ENCODE data around the gene EHMT2.
"Not testable (repeated sequence)": the region's sequence is repeated elsewhere in the genome, so short reads cannot be mapped to it uniquely, and the experiment has no call there.

The EHMT2 gene

GRCh38 chr6:31869343-31869742, 28.2 kb downstream of the EHMT2 start:
- DNase-seq: no peak

- DNase-seq: not testable (repeated sequence)
Measured at GRCh38 chr6:31868658-31868971, 28.9 kb downstream of the EHMT2 start.

- no peak for DNase-seq
Measured at GRCh38 chr6:31865205-31866118, 32.0 kb downstream of the EHMT2 start.

GRCh38 chr6:31864818-31865204, 32.7 kb downstream of the EHMT2 start:
- no peak for DNase-seq

GRCh38 chr6:31864123-31864562, 33.4 kb downstream of the EHMT2 start:
- DNase-seq: not testable (repeated sequence)

- DNase-seq: peak; percentile 100
Measured at GRCh38 chr6:31862344-31863235, 34.9 kb downstream of the EHMT2 start, which contains the start of gene NEU1. NEU1 (minus strand) TSS chr6:31862821; CDS start chr6:31862776, 45 bp downstream.

DNA sequence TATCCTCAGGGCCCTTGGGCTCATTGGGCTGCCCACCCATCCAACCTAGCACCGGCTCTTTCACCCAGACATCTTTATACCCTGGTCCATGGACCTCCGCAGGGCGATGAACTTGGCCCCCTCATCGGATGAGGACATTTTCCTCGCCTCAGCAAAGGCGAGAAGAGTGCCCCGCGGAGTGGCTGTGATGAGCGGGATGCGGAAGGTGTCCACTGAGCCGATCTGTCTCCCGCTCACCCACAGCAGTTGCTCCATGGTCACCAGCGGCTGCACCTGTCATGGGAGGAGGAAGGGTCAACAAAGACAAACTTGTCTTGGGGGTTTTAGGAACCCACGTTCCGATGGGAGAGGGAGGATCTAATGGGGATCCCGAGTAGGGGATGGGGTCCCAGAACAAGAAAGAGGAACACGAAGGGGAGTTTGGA, 35.6 kb downstream of the EHMT2 start:
- no peak for DNase-seq

DNA sequence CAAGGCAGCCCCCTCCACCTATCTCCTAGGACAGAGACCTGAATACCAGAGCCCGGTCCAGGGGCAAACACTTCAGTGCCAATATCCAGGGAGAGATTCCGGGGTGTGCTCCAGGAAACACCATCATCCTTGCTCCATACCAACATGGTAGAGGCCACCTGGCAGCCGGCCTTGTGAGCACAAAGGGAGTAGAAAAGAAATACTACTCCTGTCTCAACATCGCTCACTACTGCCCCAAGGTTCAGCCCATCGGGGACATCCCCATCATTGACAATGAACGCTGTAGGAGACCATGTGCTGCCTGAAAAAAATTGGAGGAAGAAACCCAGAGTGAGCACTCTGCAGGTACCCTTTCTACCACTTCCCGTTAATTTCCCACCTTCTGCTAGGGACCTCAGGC, 36.3 kb downstream of the EHMT2 start:
- DNase-seq: no peak

GRCh38 chr6:31860349-31860748, 37.1 kb downstream of the EHMT2 start:
- no peak for DNase-seq

DNA sequence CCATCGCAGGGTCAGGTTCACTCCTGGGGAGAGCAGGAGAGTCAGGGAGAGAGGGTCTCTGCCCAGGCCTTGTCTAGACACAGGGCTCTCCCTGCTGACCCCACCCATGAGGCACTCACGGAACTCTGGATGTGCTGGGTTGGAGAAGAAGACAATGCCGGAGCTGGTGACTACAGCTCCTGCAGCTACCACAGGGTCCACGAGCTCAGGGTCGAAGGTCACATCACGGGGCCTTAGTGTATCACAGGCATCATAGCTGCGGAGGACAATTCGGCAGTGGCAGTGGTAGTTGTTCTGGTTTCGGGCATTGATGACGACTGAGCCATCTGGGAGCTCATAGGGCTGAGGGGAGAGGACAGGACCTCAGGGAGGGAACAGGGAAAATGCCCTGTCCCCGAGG, 37.6 kb downstream of the EHMT2 start:
- no peak for DNase-seq

DNA sequence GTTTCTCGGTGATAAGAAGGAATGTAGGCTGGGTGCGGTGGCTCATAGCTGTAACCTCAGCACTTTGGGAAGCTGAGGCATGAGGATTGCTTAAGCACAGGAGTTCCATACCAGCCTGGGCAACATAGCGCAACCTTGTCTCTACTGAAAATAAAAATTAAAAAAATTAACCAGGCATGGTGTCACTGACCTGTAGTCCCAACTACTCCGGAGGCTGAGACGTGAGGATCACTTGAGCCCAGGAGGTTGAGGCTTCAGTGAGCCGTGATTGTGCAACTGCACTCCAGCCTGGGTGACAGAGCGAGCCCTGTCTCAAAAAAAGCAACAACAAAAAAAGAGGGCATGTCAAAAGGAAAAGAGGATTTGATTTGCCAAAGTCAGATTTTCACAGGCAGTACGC, 38.8 kb downstream of the EHMT2 start:
- DNase-seq: no peak

DNA sequence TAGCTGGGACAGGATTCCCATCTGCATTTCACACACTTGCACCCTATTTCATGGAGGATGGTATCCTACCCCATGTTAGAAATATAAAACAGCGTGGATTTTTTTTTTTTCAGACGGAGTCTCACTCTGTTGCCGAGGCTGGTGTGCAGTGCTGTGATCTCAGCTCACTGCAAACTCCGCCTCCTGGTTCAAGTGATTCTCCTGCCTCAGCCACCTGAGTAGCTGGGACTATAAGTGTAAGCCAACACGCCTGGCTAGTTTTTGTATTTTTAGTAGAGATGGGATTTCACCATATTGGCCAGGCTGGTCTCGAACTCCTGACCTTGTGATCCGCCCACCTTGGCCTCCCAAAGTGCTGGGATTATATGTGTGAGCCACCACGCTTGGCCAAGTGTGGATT, 39.7 kb downstream of the EHMT2 start:
- not testable (repeated sequence) for DNase-seq

DNA sequence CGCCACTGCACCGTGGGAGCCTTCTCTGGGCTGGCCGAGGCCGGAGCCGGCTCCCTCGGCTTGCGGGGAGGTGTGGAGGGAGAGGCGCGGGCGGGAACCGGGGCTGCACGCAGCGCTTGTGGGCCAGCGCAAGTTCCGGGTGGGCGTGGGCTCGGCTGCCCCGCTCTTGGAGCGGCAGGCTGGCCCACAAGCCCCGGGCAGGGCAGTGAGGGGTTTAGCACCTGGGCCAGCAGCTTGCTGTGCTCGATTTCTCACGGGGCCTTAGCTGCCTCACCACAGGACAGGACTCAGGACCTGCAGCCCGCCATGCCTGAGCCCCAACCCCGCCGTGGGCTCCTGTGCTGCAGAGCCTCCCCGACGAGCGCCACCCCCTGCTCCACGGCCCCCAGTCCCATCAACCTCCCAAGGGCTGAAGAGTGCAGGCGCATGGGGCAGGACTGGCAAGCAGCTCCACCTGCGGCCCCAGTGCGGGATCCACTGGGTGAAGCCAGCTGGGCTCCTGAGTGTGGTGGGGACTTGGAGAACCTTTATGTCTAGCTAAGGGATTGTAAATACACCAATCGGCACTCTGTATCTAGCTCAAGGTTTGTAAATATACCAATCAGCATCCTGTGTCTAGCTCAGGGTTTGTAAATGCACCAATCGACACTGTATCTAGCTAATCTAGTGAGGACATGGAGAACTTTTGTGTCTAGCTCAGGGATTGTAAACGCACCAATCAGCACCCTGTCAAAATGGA, 45.3 kb downstream of the EHMT2 start:
- not testable (repeated sequence) for DNase-seq

- no peak for DNase-seq
Measured at GRCh38 chr6:31851485-31851832, 46.0 kb downstream of the EHMT2 start.

DNA sequence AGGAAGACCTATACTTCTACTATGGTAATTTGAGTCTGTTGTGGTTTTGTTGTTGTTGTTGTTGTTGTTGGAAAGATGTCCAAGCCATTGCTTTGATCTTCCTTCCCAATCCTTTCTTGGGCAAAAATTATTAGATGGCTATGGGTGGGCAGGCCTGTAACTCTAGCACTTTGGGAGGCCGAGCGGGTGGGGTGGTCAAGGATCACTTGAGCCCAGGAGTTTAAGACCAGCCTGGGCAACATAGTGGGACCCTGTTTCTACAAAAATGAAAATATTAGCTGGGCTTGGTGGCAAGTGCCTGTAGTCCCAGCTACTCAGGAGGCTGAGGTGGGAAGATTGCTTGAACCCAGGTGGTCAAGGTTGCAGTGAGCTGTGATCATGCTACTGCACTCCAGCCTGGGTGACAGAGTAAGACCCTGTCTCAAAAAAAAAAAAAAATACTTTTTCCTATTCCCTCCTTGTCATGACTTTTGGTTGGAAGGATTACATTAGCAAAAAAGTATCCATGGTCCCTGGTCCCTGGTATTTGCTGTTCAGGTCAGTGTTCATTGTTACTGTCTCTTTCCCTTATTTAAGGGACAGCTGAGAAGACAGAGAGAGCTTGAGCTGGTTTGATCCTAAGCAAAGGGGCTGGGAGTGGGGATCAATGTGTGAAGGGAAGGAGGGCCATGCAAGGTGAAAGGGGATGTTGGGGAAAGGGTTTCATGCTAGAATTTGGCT, 46.6 kb downstream of the EHMT2 start:
- no peak for DNase-seq

GRCh38 chr6:31847276-31847978, 50.1 kb downstream of the EHMT2 start:
- DNase-seq: no peak

DNA sequence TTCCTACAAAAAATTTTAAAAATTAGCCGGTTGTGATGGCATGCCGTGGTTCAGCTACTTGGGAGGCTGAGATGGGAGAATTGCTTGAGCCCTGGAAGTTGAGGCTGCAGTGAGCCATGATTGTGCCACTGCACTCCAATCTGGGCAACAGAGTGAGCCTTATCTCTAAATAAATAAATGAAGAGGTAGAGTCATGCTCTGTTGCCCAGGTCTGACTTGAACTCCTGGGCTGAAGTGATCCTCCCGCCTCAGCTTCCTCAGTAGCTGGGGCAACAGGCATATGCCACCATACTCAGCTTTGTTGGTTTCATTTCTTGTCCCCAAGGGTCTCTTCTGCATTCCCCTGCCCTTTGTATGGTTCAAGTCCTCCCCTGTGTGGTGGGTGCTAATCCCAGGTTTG, 53.0 kb downstream of the EHMT2 start:
- DNase-seq: no peak

- no peak for DNase-seq
Measured at GRCh38 chr6:31842053-31842452, 55.4 kb downstream of the EHMT2 start.

DNA sequence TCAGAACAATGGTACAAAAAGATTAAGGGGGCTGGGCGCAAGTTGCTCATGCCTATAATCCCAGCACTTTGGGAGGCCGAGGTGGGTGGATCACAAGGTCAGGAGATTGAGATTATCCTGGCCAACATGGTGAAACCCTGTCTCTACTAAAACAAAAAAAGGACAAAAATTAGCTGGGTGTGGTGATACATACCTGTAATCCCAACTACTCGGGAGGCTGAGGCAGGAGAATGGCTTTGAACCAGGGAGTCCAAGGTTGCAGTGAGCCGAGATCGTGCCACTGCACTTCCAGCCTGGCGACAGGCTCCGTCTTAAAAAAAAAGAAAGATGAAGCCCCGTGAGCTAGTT, 57.7 kb downstream of the EHMT2 start:
- DNase-seq: not testable (repeated sequence)

DNA sequence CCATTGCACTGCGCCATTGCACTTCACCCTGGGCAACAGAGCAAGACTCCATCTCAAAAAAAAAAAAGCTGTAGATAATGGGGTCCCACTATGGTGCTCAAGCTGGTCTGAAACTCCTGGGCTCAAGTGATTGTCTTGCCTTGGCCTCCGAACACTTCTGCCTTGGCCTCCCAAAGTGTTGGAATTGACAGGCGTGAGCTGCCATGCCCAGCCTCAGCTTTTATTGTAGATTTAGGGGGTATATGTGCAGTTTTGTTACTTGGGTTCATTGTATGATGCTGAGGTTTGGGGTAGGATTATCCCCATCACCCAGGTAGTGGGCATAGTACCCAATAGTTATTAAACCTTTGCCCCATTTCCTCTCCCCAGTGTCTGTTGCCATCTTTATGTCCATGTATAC, 58.5 kb downstream of the EHMT2 start:
- no peak for DNase-seq

DNA sequence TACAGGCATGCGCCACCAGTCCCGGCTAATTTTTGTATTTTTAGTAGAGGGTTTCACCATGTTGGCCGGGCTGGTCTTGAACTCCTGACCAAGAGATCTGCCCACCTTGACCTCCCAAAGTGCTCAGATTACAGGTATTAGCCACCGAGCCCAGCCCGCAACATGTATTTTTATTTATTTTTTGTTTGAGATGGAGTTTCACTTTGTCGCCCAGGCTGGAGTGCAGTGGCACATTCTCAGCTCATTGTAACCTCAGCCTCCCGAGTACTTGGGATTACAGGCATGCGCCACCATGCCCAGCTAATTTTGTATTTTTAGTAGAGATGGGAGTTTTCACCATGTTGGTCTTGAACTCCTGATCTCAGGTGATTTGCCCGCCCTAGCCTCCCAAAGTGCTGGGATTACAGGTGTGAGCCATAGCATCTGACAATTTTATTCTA, 59.4 kb downstream of the EHMT2 start:
- DNase-seq: not testable (repeated sequence)
